ENCODE results near the gene MEGF10.

Gene MEGF10

GRCh38 chr5:127451096-127451495 lies 160.5 kb downstream of the MEGF10 start:
- no peak for FAIRE-seq

DNA sequence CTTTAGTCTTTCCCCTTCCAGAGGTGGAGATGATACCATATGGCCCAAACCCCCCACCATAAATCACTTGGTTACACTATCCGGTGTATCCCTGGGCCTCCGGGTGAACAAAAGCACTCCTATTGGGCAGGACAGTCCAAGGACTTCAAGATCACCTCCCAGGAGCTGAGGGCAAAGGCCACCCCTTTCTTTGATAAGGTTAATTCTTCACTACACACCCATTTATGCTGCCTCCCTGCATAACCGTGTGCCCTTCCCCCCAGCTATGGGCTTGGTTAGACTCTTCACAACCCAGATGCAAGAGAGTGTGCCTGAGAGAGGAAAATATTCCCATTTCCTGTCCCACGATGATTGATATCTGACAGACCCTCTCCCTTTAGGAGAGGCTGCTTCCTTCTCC lies 162.0 kb downstream of the MEGF10 start:
- FAIRE-seq = no peak

DNA sequence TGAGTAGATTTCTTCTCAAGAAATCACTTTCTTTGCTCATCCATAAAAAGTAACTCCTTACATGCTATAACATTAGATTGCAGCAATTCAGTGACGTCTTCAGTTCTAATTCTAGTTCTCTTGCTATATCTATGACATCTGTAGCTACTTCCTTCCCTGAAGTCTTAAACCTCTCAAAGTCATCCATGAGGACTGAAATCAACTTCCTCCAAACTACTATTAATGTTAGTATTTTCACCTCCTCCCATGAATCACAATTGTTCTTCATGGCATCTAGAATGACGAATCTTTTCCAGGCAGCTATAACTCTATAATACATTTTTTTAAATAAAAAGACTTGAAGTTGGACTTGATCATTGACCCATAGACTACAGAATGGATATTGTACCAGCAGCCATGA lies 180.6 kb downstream of the MEGF10 start:
- no peak for FAIRE-seq

DNA sequence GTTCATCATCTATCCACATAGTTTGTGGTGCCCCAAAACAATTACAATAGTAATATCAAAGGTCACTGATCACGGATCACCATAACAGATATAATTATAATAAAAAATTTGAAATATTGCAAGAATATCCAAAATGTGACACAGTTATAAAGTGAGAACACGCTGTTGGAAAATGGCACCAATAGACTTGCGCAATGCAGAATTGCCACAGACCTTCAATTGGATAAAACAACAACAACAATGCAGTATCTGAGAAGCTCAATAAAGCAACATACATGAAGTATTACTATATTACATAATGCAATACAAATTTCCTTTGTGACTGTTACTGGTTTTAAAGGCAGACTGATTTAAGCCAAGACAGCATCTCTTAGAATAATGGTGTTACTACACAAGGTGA lies 182.1 kb downstream of the MEGF10 start:
- no peak for FAIRE-seq

DNA sequence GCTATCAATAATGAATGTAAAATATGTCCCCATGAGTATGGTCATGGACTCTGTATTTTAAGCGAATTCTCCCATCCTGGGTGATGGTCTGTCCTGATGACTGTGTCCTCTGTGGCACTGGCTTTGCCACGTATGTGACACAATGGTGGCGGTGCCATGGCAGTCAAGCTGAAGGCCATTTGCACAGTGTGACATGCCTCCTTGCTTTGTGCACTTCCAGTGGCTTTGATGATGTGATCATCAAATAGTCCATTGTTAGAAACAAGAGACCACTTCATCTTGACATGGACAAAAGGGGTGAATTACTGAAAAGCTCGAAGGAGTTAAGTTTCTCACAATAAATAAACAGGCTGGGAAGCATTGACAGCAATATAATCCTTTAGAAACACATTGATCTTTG lies 195.9 kb downstream of the MEGF10 start:
- FAIRE-seq = no peak

DNA sequence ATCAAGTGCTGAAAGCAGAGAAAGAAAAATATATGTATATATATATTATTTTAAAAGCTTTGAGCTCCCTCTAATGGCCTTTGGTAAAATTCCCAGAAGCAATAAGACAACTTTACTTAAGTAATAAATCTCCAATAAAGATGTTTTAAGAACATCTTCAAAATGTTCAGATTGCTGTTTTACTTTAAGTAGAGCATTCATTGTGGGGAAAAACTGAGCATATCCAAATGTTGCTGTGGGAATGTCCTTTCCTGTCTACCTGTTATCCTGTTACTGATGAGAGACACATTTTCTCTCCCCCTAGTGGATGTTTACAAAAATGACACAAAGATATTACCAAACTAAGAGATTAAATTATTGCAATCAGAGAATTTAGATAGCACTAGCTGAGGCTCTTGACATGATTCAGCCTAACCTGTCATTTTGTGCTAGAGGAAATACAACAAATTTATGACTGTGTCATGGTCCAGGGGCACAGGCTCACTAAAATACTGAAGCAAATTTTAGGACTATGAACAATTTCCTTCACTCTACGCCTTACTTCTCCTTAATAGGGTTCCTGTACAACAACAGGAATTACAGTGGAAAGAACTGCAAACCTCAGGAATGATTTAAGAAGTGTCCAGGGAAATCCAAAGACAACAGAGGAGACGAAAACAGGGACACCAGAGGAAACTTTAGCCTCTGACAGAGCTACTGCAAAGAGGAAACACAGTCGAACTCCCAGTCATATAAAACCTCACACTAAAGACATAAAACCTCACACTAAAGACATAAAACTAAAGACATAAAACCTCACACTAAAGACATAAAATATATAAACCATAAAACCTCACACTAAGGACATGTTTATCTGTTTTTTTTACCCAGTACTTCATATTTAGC lies 202.5 kb downstream of the MEGF10 start:
- FAIRE-seq = peak; percentile 79

DNA sequence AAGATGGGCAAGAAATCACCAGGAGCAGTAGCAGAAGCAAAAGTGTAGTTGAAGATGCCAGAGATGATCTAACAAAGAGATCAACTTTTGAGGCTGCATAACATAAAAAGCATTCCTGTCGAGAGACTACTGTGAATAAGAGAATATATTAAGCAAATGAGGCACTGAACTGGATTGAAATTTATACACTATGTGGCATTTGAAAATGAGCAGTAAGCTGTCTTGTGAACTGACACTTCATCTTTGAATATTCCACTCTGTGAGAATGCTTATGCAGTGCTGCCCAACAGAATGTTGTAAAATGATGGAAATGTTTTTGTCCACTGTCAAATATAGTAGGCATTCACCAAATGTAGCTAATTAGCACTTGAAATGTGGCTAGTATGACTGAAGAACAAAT lies 208.0 kb downstream of the MEGF10 start:
- no peak for FAIRE-seq

- no peak for FAIRE-seq
Measured at GRCh38 chr5:127505905-127506304, 215.3 kb downstream of the MEGF10 start.

GRCh38 chr5:127506616-127507015 lies 216.0 kb downstream of the MEGF10 start:
- FAIRE-seq = no peak

- no peak for FAIRE-seq
Measured at GRCh38 chr5:127508644-127509373, 218.2 kb downstream of the MEGF10 start.

Data from TTC549 (cell line).